AG08395 (cell line): ENCODE results near the gene SMIM27.

Experiments used
- DNase-seq: peaks from one replicate; pipeline ENCODE4 v3.0.0; 2012; ENCODE audit warnings: mixed read lengths, low spot score

The SMIM27 gene

DNA sequence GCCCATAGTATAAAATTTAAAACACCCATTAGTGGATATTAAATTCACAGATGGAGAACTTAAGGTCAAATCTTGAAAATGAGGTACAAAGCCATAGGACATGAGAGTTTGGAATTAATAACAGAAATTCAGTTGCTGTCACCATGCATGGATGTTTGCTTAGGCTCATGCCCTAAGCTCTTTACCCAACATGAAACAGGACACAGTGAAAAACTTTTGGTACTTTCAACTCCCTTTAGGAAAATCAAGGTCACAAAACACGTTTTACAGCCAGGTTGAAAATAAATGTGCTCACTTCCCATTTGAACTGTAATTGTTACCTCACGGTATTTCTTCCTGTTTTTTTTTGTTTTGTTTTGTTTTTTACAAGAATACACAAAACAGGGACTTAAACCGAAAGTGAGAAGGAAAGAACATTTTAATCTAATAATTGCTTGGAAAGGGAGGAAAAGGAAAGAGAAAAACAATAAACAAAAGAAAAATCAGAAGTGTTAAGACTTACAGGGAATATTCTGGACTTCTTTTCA, 6.3 kb downstream of the SMIM27 start:
- no peak for DNase-seq

DNA sequence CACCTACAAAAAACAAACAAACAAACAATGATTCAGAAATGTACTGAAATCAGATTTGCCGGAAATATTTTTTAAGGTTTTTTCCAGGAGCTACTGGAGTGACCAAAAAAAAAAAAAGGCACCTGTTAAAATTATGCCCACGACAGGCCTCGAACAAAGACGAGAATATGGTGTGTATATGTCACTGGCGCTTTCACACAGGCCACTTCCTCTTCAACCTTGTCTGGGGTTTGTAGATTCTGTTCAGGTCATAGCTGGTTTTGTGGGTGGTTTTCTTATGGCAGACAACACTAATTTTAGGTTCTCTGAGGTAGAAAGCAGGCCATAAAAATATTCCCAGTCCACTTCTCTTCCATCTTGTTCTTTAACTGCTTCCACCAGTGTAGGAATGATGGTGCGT, 13.8 kb downstream of the SMIM27 start:
- DNase-seq, result no peak

DNA sequence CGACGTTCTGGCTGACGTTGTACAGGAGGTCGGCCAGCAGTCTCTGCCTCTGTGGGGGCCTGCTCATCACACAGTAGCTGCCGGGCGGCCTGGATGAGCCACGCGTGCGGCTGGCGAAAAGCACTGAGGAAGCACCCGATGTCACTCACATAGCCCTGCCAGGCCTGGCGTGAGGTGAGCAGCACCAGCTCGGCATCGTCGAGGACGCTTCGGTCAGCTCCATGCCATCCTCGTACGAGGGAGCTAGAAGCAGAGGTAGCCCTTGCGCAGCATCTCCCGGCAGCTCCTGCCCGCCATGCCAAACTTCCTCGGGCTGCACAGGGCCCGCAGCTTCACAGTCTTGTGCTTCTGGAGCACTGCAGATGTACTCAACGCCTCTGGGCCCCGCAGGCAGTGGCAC, 14.6 kb downstream of the SMIM27 start:
- no peak for DNase-seq

DNA sequence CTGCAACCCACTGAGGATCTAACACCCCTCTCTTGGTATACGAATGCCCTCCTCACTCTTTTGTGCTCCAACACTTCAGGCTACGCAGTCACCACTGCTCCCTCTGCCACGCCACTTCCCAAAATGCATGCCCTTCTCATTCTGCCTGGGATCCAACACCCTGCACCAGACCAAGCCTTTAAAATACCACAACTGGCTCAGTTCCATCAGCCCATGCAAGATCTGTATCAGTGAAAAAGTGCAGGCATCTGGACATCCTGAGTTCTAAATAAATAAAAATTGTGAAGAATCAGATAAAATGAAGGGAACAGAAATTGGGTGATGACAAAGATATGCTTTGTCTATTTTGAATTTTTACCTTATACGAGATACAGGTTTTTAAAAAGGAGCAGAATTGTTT, 18.1 kb downstream of the SMIM27 start:
- DNase-seq, result no peak

DNA sequence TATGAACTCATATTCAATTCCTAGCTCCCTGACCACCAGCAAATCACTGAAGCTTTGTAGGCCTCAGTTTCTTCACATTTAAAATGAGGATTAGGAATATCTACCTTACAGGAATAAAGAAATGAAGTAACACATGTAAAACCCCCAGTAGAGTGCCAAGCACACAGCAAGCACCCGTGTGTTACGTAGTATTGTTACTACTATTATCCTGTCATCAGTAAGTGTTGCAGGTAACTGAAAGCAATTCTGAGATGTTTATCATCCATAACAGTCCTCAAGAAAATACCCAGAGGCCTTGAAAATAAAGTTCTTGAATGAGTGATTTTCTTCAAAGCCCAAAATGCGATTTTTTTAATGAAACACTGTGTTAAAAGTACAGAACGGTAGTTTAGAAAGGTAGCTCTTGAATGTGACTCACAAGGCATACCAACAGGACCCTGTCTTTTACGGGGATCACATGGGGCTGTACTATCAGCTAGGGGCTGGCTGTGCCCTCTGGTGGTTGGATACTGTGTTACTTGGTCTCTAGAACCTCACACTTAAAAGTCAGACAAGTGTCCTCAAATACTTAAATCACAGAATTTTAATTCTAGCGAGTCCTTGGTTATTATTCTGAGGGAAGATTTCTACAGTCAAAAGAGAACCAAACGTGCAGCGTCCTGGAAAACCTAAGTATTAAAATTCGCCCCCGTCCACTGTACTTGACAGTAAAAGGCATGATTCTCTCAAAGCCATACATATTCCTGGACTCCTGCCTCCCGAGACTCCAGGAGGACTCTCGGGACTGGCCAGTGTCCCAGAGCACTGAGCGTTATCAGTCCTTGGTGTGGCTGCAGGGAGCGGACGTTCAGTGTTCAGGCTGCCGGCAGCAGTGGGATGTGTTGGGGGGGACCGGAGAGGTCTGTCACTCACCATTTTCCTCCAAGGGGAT, 20.1 kb downstream of the SMIM27 start:
- peak; percentile 81 for DNase-seq

DNA sequence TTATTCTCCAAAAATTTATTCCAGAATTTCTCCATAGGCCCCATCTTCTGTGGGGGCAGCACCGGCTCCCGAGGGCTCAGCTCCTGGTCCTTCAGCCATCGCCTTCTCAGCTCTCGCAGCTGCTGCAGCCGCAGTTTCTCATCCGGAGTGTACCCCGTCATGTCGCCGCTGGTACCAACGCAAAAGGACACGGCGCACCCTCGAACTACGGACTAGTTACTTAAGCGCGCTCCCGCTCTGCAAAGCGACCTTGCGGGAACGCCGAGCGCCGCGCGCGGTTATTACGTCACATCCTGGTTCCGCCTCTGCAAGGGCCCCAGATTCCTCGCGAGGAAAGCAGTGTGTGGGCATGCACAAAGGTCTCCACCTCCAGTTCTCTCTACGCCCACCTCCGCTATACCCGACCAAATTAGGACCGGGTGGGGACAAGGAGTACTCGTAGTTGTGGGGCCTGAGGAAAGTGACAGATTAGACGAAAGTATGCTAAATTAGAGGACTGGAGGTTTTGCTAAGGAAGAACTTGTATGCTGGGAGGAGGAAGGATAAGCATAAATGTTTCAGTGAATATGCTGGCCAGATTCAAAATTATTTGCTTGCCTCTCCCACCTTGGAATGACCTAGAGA, 20.9 kb downstream of the SMIM27 start, which contains the start of gene NDUFB6:
TSS of gene NDUFB6 (minus strand) at position 260 of the 624 bp plus-strand sequence. CDS start at position 161, 99 bp downstream.
- peak; percentile 95 for DNase-seq

DNA sequence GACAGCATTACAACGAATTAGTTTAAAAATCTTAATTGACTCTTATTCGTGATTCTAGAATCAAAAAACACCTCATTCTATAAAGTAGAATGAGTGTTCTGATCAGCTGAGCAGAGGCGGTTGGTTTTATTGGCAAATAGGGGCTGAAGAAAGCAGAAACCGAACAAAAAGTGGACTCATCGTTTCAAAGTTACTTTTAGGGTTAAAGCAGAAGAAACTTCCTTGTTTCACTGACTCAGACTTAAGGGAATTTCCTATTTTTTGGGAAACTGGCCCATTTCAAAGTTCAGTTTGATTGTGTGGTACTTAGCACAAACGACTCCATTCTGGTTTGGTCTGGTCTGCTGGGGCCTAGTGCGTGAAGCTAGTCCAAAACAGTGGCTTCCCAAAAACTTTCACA, 21.7 kb downstream of the SMIM27 start:
- DNase-seq, result no peak

DNA sequence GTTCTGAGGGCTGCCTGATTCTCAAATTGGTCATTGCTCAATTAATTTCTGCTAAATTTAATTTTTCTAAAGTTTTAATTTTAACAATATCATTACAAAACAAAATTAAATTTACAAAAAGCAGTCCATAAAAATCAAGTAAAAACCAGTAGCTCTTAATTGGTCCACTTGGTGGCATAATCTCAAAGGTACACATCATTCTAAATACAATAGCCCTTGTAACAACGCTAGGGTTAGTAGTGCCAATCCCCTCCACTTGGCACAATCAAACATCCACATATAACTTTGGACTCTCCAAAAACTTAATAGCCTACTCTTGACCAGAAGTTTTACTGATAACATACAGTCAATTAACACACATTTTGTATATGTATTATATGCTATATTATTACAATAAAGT, 22.7 kb downstream of the SMIM27 start:
- no peak for DNase-seq

DNA sequence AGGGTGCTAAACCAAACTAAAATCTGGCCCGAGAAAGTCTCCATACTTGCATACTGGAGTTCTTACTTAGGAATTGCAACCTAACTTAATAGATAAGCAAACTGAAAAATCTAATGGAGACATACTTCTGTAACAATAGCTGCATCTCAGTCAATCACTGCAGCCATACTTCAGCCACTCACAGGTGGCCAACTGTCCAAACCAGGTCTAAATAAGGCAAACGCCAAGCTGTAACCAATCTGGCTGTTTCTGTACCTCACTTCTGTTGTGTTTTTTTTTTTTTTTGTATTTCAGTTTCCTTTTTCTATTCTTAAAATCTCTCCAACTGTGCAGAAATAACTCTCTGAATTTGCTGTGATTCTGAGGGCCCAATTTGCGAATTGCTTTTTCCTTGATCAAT, 25.2 kb downstream of the SMIM27 start:
- no peak for DNase-seq

DNA sequence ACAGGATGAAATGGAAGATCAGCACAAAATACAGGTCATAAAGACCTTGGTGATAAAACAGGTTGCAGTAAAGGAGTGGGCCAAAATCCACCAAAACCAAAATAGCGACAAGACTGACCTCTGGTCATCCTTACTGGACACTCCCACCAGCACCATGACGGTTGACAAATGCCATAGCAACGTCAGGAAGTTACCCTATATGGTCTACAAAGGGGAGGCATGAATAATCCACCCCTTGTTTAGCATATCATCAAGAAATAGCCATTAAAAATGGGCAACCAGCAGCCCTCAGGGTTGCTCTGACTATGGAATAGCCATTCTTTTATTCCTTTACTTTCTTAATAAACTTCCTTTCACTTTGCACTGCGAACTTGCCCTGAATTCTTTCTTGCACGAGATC, 26.8 kb downstream of the SMIM27 start:
- no peak for DNase-seq

DNA sequence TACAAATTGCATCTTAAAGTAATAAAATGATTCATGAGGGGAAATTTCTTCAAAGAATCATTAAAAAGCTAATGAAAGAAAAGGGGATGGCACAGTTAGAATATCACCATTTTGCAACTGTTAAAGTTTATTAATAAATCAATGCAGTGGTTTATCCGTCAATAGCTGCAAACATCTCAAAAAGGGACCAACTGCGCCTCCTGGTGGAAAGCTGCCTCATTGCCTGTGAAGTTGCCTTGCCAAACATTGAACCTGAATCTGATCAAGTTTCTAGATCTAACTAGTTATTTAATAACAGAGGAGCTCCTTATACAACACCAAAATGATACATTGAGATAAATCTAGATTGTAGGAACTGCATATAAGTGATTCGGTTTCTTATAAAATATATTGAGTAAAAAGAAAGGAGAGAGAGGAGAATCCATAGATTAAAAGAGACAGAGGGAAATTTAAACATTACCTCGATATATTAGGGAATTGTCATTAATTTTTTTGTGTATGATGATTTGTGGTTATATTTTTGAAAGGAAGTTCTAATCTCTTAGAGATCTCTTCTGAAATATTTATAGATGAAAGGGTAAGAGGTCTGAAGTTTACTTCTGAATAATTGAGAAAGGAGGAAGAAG, 27.7 kb downstream of the SMIM27 start:
- DNase-seq, result peak; percentile 56

DNA sequence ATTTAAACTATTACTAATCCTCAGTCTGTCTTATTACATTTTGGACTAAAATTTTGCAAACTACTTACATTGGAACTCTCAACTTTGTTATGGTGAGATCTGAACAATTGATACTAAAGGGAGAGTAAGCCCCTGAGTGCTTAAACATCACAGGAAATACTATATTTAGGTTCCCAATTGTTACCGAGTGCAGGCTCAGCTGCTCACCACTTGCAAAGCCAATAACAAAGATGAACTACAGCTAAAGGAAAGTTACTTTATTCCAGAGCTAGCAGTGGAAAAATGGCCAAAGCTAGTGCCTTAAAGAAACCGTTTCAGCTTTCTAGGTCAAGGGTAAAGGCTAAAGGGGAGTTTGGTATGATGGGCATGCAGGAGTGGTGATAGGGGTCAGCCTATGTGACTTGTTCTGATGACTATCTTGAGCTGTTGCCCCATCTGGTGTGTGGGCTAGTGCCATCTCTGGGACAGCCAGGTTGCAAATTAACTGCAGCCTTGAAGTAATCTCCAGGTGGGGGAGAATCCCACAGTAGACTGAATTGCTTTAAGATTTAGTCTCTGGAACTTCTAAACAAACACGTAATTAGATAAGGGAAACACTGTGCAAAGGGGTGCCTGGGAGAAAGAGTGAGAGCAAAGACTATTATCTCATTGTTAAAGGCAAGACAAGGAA, 28.6 kb downstream of the SMIM27 start:
- DNase-seq, result no peak

DNA sequence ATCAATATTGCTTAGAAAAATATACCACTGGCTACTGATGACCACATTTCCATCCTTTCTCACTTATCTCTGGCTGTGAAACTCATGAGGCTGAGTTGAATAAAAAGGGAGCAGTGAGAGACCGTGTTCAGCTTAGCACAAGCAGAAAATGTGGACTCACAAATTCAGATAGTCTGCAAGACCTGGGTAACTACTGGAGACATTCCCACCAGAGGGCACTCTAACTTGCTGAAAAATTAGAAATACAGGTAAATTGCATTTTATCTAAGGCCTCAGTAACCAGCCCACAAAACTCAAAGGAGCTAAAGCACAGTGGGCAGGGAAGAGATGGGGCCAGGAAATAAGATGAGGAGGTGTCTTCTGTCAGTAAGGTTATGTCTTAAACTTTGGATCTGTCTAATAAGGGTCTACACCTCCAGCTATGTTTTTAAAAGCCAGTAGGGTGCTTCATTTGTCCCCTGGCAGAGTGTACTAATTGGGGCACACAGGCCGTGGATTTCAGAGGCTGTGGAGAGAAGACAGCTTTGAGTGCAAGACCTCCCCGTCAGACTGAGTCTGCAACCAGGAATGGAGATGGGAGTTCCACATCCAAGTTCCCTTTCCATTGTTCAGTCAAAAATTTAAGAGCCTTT, 29.5 kb downstream of the SMIM27 start:
- DNase-seq, result peak; percentile 38

DNA sequence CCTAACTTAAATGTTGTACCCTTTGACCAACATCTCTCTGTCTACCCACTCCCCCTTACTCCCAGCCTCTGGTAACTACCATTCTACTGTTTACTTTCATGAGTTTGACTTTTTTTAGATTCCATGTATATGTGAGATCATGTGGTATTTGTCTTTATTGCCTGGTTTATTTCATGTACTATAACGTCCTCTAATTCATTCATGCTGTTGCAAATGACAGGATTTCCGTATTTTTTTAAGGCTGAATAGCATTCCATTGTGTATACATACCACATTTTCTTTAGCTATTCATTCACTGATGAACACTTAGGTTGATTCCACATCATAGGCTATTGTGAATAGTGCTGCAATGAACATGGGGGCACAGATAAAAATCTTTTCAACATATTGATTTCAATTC, 32.7 kb downstream of the SMIM27 start:
- DNase-seq, result no peak

DNA sequence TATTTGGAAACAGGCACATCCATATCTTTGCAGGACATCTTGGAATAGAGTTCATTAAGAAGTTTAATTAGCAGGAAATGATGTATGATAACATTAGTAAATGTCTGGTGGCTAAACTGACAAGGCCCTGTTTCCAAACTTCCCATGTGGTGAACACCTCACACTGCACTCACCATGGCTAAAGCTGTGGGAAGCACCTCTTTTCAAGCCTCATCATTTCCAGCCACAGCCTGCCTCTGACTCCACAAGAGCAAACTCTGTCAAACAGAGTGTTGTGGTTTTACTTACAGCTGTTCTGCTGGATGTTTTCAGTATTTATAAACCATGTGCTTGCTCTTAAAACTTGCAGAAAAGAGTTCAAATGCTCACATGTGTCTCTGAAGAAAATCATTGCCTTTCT, 35.8 kb downstream of the SMIM27 start:
- DNase-seq, result no peak

DNA sequence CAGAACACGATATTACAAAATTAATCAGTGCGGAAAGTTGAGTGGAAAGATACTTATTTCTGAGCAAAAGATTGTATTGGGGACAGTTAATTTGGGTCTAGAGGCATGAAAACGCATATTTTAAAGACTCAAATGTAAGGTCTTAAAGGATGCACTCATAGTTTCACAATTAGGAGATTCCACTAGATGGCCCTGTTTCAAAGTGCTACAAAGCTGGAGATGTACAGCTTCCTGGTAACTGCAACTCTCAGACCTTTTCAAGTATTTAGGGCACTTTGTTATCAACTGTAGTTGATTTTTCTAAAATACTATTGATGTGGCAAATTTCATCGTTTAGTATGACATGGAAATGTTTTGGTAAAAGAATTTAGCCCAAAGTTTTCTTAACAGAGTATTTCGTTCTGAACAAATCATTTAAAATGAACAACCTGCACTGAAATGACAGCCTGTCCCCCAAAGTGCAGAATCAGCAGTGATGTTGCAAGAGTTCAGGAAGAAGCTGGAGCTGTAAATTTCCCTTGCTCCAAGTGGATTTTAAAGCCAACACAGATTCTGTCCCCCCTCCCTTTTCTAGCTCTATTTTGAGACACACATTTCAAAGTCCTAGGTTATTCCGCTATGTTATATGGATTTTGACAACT, 37.1 kb downstream of the SMIM27 start:
- peak; percentile 52 for DNase-seq

DNA sequence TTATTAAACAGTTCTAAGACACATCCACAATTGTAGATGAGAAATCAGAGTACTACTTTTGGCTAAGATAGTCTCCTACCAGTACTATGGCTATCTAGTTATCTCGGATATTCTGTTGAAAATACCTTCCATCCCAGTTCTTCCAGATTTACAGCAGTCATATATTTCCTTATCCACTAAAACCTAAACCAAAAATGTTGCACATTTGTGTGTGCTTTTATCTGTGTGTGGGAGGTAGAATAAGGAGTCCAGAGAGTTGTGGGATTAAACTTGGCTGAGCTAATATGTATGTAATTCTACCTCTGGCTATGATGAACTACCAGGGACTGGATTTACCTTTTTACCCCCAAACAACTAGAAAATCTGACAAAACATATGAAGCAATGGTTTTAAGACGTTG, 38.3 kb downstream of the SMIM27 start:
- DNase-seq, result no peak

DNA sequence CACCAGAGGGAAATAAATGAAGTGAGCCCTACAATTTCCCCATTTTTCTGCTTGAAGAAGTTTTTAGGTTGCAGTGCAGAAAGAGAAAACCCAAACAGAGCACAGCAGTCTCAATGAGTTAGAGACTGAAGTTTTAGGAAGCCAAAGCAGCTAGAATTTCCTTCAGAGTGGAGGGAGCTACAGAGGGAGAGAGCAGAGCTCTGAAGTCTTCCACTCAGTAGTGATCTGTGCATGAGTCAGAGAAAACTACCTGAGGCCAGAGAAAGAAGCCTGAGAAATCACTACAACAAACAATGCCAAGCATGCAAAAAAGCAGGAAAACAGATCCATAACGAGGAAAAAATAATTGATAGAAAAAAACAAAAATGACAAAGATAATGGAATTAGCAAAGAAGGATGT, 38.8 kb downstream of the SMIM27 start:
- no peak for DNase-seq

DNA sequence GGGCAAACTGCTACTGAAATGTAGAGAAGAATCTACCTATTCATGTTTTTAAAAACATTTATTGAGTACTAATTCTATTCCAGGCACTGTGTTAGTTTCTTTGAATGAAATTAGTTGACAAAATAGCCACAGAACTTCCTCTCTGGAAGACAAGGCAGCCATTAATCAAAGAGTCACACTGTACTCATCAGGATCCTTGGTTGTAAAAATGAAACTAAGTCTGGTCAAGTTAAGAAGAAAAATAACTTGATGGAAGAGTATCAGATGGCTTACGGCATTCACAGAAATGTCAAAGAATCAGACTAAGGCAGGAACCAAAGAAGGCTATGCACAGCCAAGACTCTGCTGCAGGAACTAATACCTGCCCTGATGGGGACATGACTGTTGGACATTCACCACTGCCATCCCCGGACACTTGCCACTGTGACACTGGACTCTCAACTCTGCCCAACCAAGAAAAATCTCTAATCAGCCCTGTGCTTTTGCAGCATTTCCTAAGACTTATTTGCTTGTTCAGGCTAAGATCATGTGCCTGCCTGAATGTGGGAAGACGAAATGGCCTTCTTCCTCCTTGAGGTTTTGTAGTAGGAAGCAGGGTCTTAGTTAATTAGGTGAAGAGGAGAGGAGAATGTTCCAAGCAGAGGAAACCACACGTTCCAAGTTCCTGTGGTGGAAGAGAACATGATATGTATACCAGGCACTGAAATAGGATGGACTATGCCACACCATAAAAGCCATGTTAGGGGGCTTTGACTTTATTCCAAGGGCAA, 44.2 kb downstream of the SMIM27 start:
- DNase-seq, result no peak

DNA sequence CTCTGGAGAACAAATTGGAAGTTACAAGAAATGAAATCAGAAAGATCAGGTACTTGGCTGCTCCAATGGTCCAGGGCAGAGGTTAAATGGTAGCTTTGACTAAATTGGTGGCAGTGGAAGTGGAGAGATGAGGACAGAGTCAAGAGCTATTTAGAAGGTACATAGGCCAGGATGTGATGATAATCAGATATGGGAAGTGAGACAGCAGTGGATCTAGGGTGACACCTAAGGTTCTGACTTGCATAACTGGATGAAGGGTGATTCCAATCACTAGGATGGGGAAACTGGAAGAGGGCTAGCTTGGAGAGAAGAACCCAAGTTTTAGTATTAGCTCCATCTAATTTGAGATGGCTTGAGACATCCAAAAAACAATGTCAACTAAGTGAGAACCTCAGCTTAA, 44.8 kb downstream of the SMIM27 start:
- no peak for DNase-seq
